GM23338 (cell line): ENCODE data around the gene EGFL8. TPM values are rescaled to one million over a fixed set of nuclear protein-coding genes. Genes with fewer than 3 reads are reported as not detected.

ENCODE experiments used
- ATAC-seq: fragments of 200-7000 bp; cut with Tn5 transposase; 3 replicates; pipeline ENCODE4 v1.9.1; 2020
- DNase-seq: peaks from one replicate; pipeline ENCODE4 v3.0.0-alpha.2; 2015; ENCODE audit warnings: low spot score
- H2AFZ ChIP-seq: fragments of 200-600 bp; sonication (generic); 2 replicates; pipeline ENCODE4 v1.8.0; 2016; ENCODE audit warnings: antibody characterized with exemption, mild to moderate bottlenecking, moderate library complexity
- H3F3A ChIP-seq: fragments of 200-600 bp; sonication (generic); replicated peaks from 2 replicates; pipeline ENCODE4 v1.8.0; 2017; ENCODE audit warnings: antibody characterized with exemption, mixed run types, low read depth
- H3K27ac ChIP-seq: fragments of 200-600 bp; sonication (generic); 2 replicates; pipeline ENCODE4 v1.6.1; 2016; ENCODE audit warnings: low read depth
- H3K27me3 ChIP-seq: fragments of 200-600 bp; sonication (generic); 2 replicates; pipeline ENCODE4 v1.8.0; 2016; ENCODE audit warnings: mild to moderate bottlenecking, mixed run types, moderate library complexity; ENCODE audit not compliant: insufficient read depth
- H3K36me3 ChIP-seq: fragments of 200-600 bp; sonication (generic); 2 replicates; pipeline ENCODE4 v1.8.0; 2016; ENCODE audit warnings: mild to moderate bottlenecking; ENCODE audit not compliant: insufficient read depth
- H3K4me1 ChIP-seq: fragments of 200-600 bp; sonication (generic); 2 replicates; pipeline ENCODE4 v1.8.0; 2016; ENCODE audit warnings: mild to moderate bottlenecking, moderate library complexity; ENCODE audit not compliant: insufficient read depth
- H3K4me2 ChIP-seq: fragments of 200-600 bp; sonication (generic); 2 replicates; pipeline ENCODE4 v1.7.1; 2017; ENCODE audit warnings: mixed run types
- H3K4me3 ChIP-seq: fragments of 200-600 bp; sonication (generic); 2 replicates; pipeline ENCODE4 v1.6.1; 2016; ENCODE audit warnings: mixed run types
- H3K79me2 ChIP-seq: fragments of 200-600 bp; sonication (generic); replicated peaks from 2 replicates; pipeline ENCODE4 v1.8.0; 2017; ENCODE audit warnings: mild to moderate bottlenecking; ENCODE audit not compliant: insufficient read depth
- H3K9me2 ChIP-seq: fragments of 200-600 bp; sonication (generic); 2 replicates; pipeline ENCODE4 v1.8.0; 2017; ENCODE audit not compliant: insufficient read depth
- H4K20me1 ChIP-seq: fragments of 200-600 bp; sonication (generic); replicated peaks from 2 replicates; pipeline ENCODE4 v1.8.0; 2017; ENCODE audit warnings: mild to moderate bottlenecking; ENCODE audit not compliant: insufficient read depth
- H3K27ac Mint-ChIP-seq: 2 replicates; pipeline ENCODE4 v1.8.0; 2020; ENCODE audit warnings: inconsistent platforms, mild to moderate bottlenecking, moderate library complexity, mixed read lengths
- H3K27me3 Mint-ChIP-seq: 3 replicates; pipeline ENCODE4 v1.8.0; 2022; ENCODE audit warnings: low read depth, mild to moderate bottlenecking, moderate library complexity, mixed read lengths, inconsistent platforms; ENCODE audit not compliant: insufficient read depth, poor library complexity
- H3K36me3 Mint-ChIP-seq: 3 replicates; pipeline ENCODE4 v1.8.0; 2021; ENCODE audit warnings: low read depth, mild to moderate bottlenecking, inconsistent platforms, moderate library complexity, mixed read lengths
- H3K4me1 Mint-ChIP-seq: 3 replicates; pipeline ENCODE4 v1.8.0; 2020; ENCODE audit warnings: mild to moderate bottlenecking, inconsistent platforms, mixed read lengths
- H3K4me3 Mint-ChIP-seq: 3 replicates; pipeline ENCODE4 v1.8.0; 2021; ENCODE audit warnings: moderate library complexity, mild to moderate bottlenecking, inconsistent platforms, mixed read lengths
- H3K9me3 Mint-ChIP-seq: 3 replicates; pipeline ENCODE4 v1.8.0; 2020; ENCODE audit warnings: moderate library complexity, mild to moderate bottlenecking, inconsistent platforms, mixed read lengths
- CREB1 ChIP-seq: fragments of 250-450 bp; sonication (Bioruptor Pico); IDR thresholded peaks from 2 replicates; pipeline ENCODE4 v1.5.0; 2020; ENCODE audit warnings: low read depth, mild to moderate bottlenecking, moderate library complexity
- ETS1 ChIP-seq: IDR thresholded peaks from 2 replicates; pipeline ENCODE4 v1.6.1; 2016; ENCODE audit warnings: antibody characterized with exemption
- EZH2 ChIP-seq: fragments of 200-600 bp; sonication (generic); IDR thresholded peaks from one replicate; pipeline ENCODE4 v1.8.0; 2017; ENCODE audit warnings: antibody characterized with exemption, mild to moderate bottlenecking, low read depth; ENCODE audit not compliant: unreplicated experiment
- EZH2phosphoT487 ChIP-seq: fragments of 200-600 bp; sonication (generic); IDR thresholded peaks from one replicate; pipeline ENCODE4 v1.8.1; 2018; ENCODE audit warnings: antibody characterized with exemption; ENCODE audit not compliant: unreplicated experiment
- JUNB ChIP-seq: IDR thresholded peaks from one replicate; pipeline ENCODE4 v1.6.1; 2016; ENCODE audit warnings: antibody characterized with exemption; ENCODE audit not compliant: unreplicated experiment
- NANOG ChIP-seq: IDR thresholded peaks from 2 replicates; pipeline ENCODE4 v1.6.1; 2016; ENCODE audit warnings: antibody characterized with exemption, borderline replicate concordance
- POLR2AphosphoS5 ChIP-seq: IDR thresholded peaks from 2 replicates; pipeline ENCODE4 v1.6.1; 2016; ENCODE audit warnings: antibody characterized with exemption, low read depth
- REST ChIP-seq: IDR thresholded peaks from one replicate; pipeline ENCODE4 v1.6.1; 2018; ENCODE audit warnings: antibody characterized with exemption; ENCODE audit not compliant: unreplicated experiment
- STAT1 ChIP-seq: IDR thresholded peaks from one replicate; pipeline ENCODE4 v1.6.1; 2016; ENCODE audit warnings: antibody characterized with exemption; ENCODE audit not compliant: unreplicated experiment
- ZNF114 ChIP-seq: fragments of 250-450 bp; sonication (Bioruptor Pico); IDR thresholded peaks from 2 replicates; pipeline ENCODE4 v1.5.0; 2020; ENCODE audit warnings: mild to moderate bottlenecking, moderate library complexity
- ZNF331 ChIP-seq: fragments of 250-450 bp; sonication (Bioruptor Pico); IDR thresholded peaks from 2 replicates; pipeline ENCODE4 v1.5.0; 2020; ENCODE audit warnings: low read depth, mild to moderate bottlenecking, moderate library complexity
- polyA plus RNA-seq: library from polyadenylated mRNA; unstranded; fragments of >200 nt; fragmentation: Nextera tagmentation; extraction: Ambion mirVana; gene quantifications from 2 replicates; pipeline ENCODE4 v1.2.1, GENCODE V29; 2016
- total RNA-seq: library from RNA; depleted of rRNA; stranded (reverse); fragments of >200 nt; shearing (Covaris generic); gene quantifications from 2 replicates; pipeline ENCODE4 v1.2.3, GENCODE V29; 2014
- TF ChIP-seq, protein P1 (sequence below): fragments of 250-450 bp; sonication (Bioruptor Pico); IDR thresholded peaks from 2 replicates; pipeline ENCODE4 v1.5.0; 2020; ENCODE audit warnings: mild to moderate bottlenecking, moderate library complexity
- TF ChIP-seq, protein P2 (sequence below), 2 experiments: fragments of 200-600 bp in 1 of 2; sonication (generic) in 1 of 2; conservative IDR thresholded peaks; 2 replicates each; pipeline versions ENCODE4 v1.5.1 to v1.6.1; 2016 to 2017; ENCODE audit warnings: antibody characterized with exemption in 2 of 2, low read depth in 2 of 2, mild to moderate bottlenecking in 2 of 2, moderate library complexity in 1 of 2

The EGFL8 gene
- total and polyA plus RNA-seq, 2 experiments from 2014 or later, result 6.1 to 7.4 TPM

DNA sequence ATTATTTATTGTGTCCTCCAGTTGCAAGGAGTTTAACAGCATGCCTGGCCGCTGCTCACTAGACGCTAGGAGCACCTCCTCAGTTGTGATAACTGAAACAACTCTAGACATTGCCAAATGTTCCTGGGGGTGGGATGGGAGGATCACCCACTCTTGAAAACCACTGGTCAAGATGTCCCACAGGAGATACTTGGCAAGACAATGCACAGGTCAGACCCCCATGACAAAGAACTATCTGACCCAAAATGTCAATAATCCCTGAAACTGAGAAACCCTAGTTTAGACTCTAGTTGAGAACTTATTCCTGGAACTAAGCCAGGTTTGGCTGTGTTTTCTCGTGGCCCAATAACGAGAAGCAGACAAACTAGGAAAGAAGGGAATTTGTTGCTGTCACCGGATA lies 24.8 kb upstream of the EGFL8 start:
- Mint-ChIP-seq H3K27me3 (peaks cover 3% of the 10 kb centered on the region), H3K4me3 (no peak overlapping the region), H3K36me3 (no peaks in the 10 kb centered on the region)

More for the DNA sequence above, 24.8 kb upstream of the EGFL8 start:
- no peak for DNase-seq
- H3K27ac ChIP-seq, result no peak overlapping the region
- H3K27me3 ChIP-seq, result no peaks in the 10 kb centered on the region
- H3K27ac Mint-ChIP-seq, result no peak overlapping the region
- H3F3A ChIP-seq, result no peaks in the 10 kb centered on the region
- H3K4me3 ChIP-seq, result no peak overlapping the region
- H3K4me2 ChIP-seq, result no peak overlapping the region
- no peaks in the 10 kb centered on the region for H4K20me1 ChIP-seq
- H3K79me2 ChIP-seq, result no peaks in the 10 kb centered on the region
- H3K4me1 ChIP-seq, result no peaks in the 10 kb centered on the region
- no peaks in the 10 kb centered on the region for H3K4me1 Mint-ChIP-seq
- H3K9me3 Mint-ChIP-seq, result no peaks in the 10 kb centered on the region
- TF ChIP-seq POLR2AphosphoS5, result no peak
- no peak for TF ChIP-seq EZH2
- TF ChIP-seq JUNB, result no peak
- no peak for TF ChIP-seq EZH2phosphoT487
- no peak for TF ChIP-seq REST
- no peak for TF ChIP-seq CREB1 (CRISPR knock-in tag)
- TF ChIP-seq STAT1, result no peak
- TF ChIP-seq NANOG, result no peak
- TF ChIP-seq, protein P1, sequence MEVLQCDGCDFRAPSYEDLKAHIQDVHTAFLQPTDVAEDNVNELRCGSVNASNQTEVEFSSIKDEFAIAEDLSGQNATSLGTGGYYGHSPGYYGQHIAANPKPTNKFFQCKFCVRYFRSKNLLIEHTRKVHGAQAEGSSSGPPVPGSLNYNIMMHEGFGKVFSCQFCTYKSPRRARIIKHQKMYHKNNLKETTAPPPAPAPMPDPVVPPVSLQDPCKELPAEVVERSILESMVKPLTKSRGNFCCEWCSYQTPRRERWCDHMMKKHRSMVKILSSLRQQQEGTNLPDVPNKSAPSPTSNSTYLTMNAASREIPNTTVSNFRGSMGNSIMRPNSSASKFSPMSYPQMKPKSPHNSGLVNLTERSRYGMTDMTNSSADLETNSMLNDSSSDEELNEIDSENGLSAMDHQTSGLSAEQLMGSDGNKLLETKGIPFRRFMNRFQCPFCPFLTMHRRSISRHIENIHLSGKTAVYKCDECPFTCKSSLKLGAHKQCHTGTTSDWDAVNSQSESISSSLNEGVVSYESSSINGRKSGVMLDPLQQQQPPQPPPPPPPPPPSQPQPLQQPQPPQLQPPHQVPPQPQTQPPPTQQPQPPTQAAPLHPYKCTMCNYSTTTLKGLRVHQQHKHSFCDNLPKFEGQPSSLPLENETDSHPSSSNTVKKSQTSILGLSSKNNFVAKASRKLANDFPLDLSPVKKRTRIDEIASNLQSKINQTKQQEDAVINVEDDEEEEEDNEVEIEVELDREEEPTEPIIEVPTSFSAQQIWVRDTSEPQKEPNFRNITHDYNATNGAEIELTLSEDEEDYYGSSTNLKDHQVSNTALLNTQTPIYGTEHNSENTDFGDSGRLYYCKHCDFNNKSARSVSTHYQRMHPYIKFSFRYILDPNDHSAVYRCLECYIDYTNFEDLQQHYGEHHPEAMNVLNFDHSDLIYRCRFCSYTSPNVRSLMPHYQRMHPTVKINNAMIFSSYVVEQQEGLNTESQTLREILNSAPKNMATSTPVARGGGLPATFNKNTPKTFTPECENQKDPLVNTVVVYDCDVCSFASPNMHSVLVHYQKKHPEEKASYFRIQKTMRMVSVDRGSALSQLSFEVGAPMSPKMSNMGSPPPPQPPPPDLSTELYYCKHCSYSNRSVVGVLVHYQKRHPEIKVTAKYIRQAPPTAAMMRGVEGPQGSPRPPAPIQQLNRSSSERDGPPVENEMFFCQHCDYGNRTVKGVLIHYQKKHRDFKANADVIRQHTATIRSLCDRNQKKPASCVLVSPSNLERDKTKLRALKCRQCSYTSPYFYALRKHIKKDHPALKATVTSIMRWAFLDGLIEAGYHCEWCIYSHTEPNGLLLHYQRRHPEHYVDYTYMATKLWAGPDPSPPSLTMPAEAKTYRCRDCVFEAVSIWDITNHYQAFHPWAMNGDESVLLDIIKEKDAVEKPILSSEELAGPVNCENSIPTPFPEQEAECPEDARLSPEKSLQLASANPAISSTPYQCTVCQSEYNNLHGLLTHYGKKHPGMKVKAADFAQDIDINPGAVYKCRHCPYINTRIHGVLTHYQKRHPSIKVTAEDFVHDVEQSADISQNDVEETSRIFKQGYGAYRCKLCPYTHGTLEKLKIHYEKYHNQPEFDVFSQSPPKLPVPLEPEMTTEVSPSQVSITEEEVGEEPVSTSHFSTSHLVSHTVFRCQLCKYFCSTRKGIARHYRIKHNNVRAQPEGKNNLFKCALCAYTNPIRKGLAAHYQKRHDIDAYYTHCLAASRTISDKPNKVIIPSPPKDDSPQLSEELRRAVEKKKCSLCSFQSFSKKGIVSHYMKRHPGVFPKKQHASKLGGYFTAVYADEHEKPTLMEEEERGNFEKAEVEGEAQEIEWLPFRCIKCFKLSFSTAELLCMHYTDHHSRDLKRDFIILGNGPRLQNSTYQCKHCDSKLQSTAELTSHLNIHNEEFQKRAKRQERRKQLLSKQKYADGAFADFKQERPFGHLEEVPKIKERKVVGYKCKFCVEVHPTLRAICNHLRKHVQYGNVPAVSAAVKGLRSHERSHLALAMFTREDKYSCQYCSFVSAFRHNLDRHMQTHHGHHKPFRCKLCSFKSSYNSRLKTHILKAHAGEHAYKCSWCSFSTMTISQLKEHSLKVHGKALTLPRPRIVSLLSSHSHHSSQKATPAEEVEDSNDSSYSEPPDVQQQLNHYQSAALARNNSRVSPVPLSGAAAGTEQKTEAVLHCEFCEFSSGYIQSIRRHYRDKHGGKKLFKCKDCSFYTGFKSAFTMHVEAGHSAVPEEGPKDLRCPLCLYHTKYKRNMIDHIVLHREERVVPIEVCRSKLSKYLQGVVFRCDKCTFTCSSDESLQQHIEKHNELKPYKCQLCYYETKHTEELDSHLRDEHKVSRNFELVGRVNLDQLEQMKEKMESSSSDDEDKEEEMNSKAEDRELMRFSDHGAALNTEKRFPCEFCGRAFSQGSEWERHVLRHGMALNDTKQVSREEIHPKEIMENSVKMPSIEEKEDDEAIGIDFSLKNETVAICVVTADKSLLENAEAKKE, result no peak
- TF ChIP-seq ETS1, result no peak
- TF ChIP-seq ZNF114 (CRISPR knock-in tag), result no peak
- TF ChIP-seq ZNF331 (CRISPR knock-in tag), result no peak
- TF ChIP-seq, protein P2, sequence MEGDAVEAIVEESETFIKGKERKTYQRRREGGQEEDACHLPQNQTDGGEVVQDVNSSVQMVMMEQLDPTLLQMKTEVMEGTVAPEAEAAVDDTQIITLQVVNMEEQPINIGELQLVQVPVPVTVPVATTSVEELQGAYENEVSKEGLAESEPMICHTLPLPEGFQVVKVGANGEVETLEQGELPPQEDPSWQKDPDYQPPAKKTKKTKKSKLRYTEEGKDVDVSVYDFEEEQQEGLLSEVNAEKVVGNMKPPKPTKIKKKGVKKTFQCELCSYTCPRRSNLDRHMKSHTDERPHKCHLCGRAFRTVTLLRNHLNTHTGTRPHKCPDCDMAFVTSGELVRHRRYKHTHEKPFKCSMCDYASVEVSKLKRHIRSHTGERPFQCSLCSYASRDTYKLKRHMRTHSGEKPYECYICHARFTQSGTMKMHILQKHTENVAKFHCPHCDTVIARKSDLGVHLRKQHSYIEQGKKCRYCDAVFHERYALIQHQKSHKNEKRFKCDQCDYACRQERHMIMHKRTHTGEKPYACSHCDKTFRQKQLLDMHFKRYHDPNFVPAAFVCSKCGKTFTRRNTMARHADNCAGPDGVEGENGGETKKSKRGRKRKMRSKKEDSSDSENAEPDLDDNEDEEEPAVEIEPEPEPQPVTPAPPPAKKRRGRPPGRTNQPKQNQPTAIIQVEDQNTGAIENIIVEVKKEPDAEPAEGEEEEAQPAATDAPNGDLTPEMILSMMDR (conservative IDR thresholded peaks at IDR 0.05; ENCODE audit: low read depth in 2 of 2), result no peak
- ATAC-seq, result no peak
- H2AFZ ChIP-seq, result no peak overlapping the region
- H3K36me3 ChIP-seq, result no peaks in the 10 kb centered on the region
- no peaks in the 10 kb centered on the region for H3K9me2 ChIP-seq
